WTC11 (cell line): Measurements from ENCODE around the gene FREM1. TPM values are rescaled to one million over a fixed set of nuclear protein-coding genes. Genes with fewer than 3 reads are reported as not detected.

Source experiments
- ATAC-seq: fragments of 200-7000 bp; cut with Tn5 transposase; 2 replicates; pipeline ENCODE4 v1.10.0; 2021; ENCODE audit warnings: mild to moderate bottlenecking, moderate library complexity
- CTCF ChIA-PET: fragments of 300-600 bp; sonication (Branson Sonifier 250); formaldehyde crosslinking; loops from one replicate; lab custom pipeline; 2021; ENCODE audit warnings: antibody characterized with exemption; lab: Charles Lee
- POLR2A ChIA-PET: fragments of 350-600 bp; sonication (Branson Sonifier 250); formaldehyde crosslinking; loops from one replicate; lab custom pipeline; 2021; ENCODE audit warnings: antibody characterized with exemption; lab: Charles Lee
- DNase-seq: peaks from one replicate; pipeline ENCODE4 v3.0.0; 2021; ENCODE audit warnings: low spot score
- H3K27ac Mint-ChIP-seq: 2 replicates; pipeline ENCODE4 v1.8.0; 2021; ENCODE audit warnings: mixed read lengths
- H3K27me3 Mint-ChIP-seq: 2 replicates; pipeline ENCODE4 v1.8.0; 2021; ENCODE audit warnings: low read depth, mild to moderate bottlenecking, moderate library complexity, mixed read lengths
- H3K36me3 Mint-ChIP-seq: 2 replicates; pipeline ENCODE4 v1.8.0; 2021; ENCODE audit warnings: mixed read lengths
- H3K4me1 Mint-ChIP-seq: 2 replicates; pipeline ENCODE4 v1.8.0; 2022; ENCODE audit warnings: mixed read lengths
- H3K4me3 Mint-ChIP-seq: 2 replicates; pipeline ENCODE4 v1.8.0; 2021; ENCODE audit warnings: mild to moderate bottlenecking, moderate library complexity, mixed read lengths
- H3K9me3 Mint-ChIP-seq: 2 replicates; pipeline ENCODE4 v1.8.0; 2021; ENCODE audit warnings: mixed read lengths
- CDX4 ChIP-seq: fragments of 250-450 bp; sonication (Bioruptor Pico); IDR thresholded peaks from 2 replicates; pipeline ENCODE4 v1.9.0; 2021; ENCODE audit warnings: moderate library complexity, mild to moderate bottlenecking, inconsistent platforms, borderline replicate concordance
- E2F4 ChIP-seq: sonication (generic); formaldehyde crosslinking; IDR thresholded peaks from 2 replicates; pipeline ENCODE4 v1.8.1; 2022; ENCODE audit warnings: low read depth, mild to moderate bottlenecking, moderate library complexity, missing genetic modification reagents, borderline replicate concordance
- ETV6 ChIP-seq: sonication (generic); formaldehyde crosslinking; IDR thresholded peaks from 2 replicates; pipeline ENCODE4 v1.8.1; 2022; ENCODE audit warnings: mild to moderate bottlenecking, missing genetic modification reagents
- FOXJ3 ChIP-seq: sonication (generic); formaldehyde crosslinking; IDR thresholded peaks from 2 replicates; pipeline ENCODE4 v1.9.0; 2021; ENCODE audit warnings: missing genetic modification reagents, mild to moderate bottlenecking, borderline replicate concordance
- FOXP4 ChIP-seq: sonication (generic); formaldehyde crosslinking; IDR thresholded peaks from 2 replicates; pipeline ENCODE4 v1.8.0; 2022; ENCODE audit warnings: mild to moderate bottlenecking, missing genetic modification reagents
- GTF2I ChIP-seq: fragments of 250-450 bp; sonication (Bioruptor Pico); conservative IDR thresholded peaks from 2 replicates; pipeline ENCODE4 v1.4.0; 2021; ENCODE audit warnings: mild to moderate bottlenecking
- HMGA2 ChIP-seq: fragments of 250-450 bp; sonication (Bioruptor Pico); IDR thresholded peaks from 2 replicates; pipeline ENCODE4 v1.4.0; 2021; ENCODE audit warnings: mild to moderate bottlenecking, moderate library complexity
- JAZF1 ChIP-seq: fragments of 250-450 bp; sonication (Bioruptor Pico); IDR thresholded peaks from 2 replicates; pipeline ENCODE4 v1.9.0; 2021; ENCODE audit warnings: moderate library complexity, mild to moderate bottlenecking, inconsistent platforms
- NFYB ChIP-seq: sonication (generic); formaldehyde crosslinking; conservative IDR thresholded peaks from 2 replicates; pipeline ENCODE4 v1.8.0; 2022; ENCODE audit warnings: low read depth, missing genetic modification reagents
- OVOL2 ChIP-seq: fragments of 250-450 bp; sonication (Bioruptor Pico); IDR thresholded peaks from 2 replicates; pipeline ENCODE4 v1.9.0; 2021; ENCODE audit warnings: mild to moderate bottlenecking, borderline replicate concordance
- PRRX2 ChIP-seq: fragments of 250-450 bp; sonication (Bioruptor Pico); IDR thresholded peaks from 2 replicates; pipeline ENCODE4 v1.8.0; 2021; ENCODE audit warnings: mild to moderate bottlenecking
- RELA ChIP-seq: sonication (generic); formaldehyde crosslinking; IDR thresholded peaks from 2 replicates; pipeline ENCODE4 v1.8.1; 2022; ENCODE audit warnings: missing genetic modification reagents, mild to moderate bottlenecking, borderline replicate concordance
- SMAD4 ChIP-seq: sonication (generic); formaldehyde crosslinking; IDR thresholded peaks from 2 replicates; pipeline ENCODE4 v1.8.0; 2022; ENCODE audit warnings: mild to moderate bottlenecking, missing genetic modification reagents
- TEAD1 ChIP-seq: sonication (generic); formaldehyde crosslinking; IDR thresholded peaks from 2 replicates; pipeline ENCODE4 v1.8.0; 2022; ENCODE audit warnings: mild to moderate bottlenecking, missing genetic modification reagents
- TEAD4 ChIP-seq: sonication (generic); formaldehyde crosslinking; IDR thresholded peaks from 2 replicates; pipeline ENCODE4 v1.8.0; 2022; ENCODE audit warnings: mild to moderate bottlenecking, missing genetic modification reagents
- ZNF138 ChIP-seq: sonication (generic); formaldehyde crosslinking; conservative IDR thresholded peaks from 2 replicates; pipeline ENCODE4 v1.8.1; 2022; ENCODE audit warnings: mild to moderate bottlenecking, moderate library complexity, missing genetic modification reagents
- ZNF423 ChIP-seq: fragments of 250-450 bp; sonication (Bioruptor Pico); IDR thresholded peaks from 2 replicates; pipeline ENCODE4 v2.1.2; 2022; ENCODE audit warnings: mild to moderate bottlenecking, moderate library complexity
- total RNA-seq: library from RNA; stranded (reverse); gene quantifications from 3 replicates; pipeline ENCODE4 v1.2.3, GENCODE V29; 2021
- TF ChIP-seq, protein P1 (sequence below): sonication (generic); formaldehyde crosslinking; IDR thresholded peaks from 2 replicates; pipeline ENCODE4 v1.8.1; 2022; ENCODE audit warnings: mild to moderate bottlenecking, missing genetic modification reagents, moderate library complexity, borderline replicate concordance
- TF ChIP-seq, protein P2 (sequence below): sonication (generic); formaldehyde crosslinking; IDR thresholded peaks from 2 replicates; pipeline ENCODE4 v1.8.1; 2023; ENCODE audit warnings: mild to moderate bottlenecking, missing genetic modification reagents, moderate library complexity
- TF ChIP-seq, protein P3 (sequence below): sonication (generic); formaldehyde crosslinking; conservative IDR thresholded peaks from 2 replicates; pipeline ENCODE4 v1.8.1; 2023; ENCODE audit warnings: mild to moderate bottlenecking, low read depth, missing genetic modification reagents, moderate library complexity

Gene FREM1
- total RNA-seq, 1 experiment from 2014 or later = 2.8 TPM

- Mint-ChIP-seq H3K27ac (no peak overlapping the region), H3K9me3 (no peaks in the 10 kb centered on the region), H3K27me3 (no peaks in the 10 kb centered on the region), H3K4me3 (no peak overlapping the region), H3K4me1 (peaks cover 26% of the 10 kb centered on the region), H3K36me3 (no peaks in the 10 kb centered on the region)
- ATAC-seq = no peak
- TF ChIP-seq FOXJ3 (CRISPR knock-in tag) (no peak), RELA (no peak), PRRX2 (CRISPR knock-in tag) (no peak), GTF2I (no peak), SMAD4 (CRISPR knock-in tag) (no peak), OVOL2 (CRISPR knock-in tag) (no peak), TEAD4 (no peak), ZNF138 (CRISPR knock-in tag) (no peak), FOXP4 (no peak), NFYB (CRISPR knock-in tag) (no peak), JAZF1 (CRISPR knock-in tag) (no peak), HMGA2 (CRISPR knock-in tag) (no peak), TEAD1 (CRISPR knock-in tag) (no peak)
- TF ChIP-seq, protein P1, sequence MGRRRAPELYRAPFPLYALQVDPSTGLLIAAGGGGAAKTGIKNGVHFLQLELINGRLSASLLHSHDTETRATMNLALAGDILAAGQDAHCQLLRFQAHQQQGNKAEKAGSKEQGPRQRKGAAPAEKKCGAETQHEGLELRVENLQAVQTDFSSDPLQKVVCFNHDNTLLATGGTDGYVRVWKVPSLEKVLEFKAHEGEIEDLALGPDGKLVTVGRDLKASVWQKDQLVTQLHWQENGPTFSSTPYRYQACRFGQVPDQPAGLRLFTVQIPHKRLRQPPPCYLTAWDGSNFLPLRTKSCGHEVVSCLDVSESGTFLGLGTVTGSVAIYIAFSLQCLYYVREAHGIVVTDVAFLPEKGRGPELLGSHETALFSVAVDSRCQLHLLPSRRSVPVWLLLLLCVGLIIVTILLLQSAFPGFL (CRISPR knock-in tag) = no peak
- TF ChIP-seq, protein P2, sequence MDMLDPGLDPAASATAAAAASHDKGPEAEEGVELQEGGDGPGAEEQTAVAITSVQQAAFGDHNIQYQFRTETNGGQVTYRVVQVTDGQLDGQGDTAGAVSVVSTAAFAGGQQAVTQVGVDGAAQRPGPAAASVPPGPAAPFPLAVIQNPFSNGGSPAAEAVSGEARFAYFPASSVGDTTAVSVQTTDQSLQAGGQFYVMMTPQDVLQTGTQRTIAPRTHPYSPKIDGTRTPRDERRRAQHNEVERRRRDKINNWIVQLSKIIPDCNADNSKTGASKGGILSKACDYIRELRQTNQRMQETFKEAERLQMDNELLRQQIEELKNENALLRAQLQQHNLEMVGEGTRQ (CRISPR knock-in tag) = no peak
- TF ChIP-seq, protein P3, sequence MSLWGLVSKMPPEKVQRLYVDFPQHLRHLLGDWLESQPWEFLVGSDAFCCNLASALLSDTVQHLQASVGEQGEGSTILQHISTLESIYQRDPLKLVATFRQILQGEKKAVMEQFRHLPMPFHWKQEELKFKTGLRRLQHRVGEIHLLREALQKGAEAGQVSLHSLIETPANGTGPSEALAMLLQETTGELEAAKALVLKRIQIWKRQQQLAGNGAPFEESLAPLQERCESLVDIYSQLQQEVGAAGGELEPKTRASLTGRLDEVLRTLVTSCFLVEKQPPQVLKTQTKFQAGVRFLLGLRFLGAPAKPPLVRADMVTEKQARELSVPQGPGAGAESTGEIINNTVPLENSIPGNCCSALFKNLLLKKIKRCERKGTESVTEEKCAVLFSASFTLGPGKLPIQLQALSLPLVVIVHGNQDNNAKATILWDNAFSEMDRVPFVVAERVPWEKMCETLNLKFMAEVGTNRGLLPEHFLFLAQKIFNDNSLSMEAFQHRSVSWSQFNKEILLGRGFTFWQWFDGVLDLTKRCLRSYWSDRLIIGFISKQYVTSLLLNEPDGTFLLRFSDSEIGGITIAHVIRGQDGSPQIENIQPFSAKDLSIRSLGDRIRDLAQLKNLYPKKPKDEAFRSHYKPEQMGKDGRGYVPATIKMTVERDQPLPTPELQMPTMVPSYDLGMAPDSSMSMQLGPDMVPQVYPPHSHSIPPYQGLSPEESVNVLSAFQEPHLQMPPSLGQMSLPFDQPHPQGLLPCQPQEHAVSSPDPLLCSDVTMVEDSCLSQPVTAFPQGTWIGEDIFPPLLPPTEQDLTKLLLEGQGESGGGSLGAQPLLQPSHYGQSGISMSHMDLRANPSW = no peak
- CTCF ChIA-PET = interaction anchor here (1.1 kb wide), 1 partner anchor 225 kb away, joined by 7 read pairs; no protein-coding TSS in a partner anchor
- no peak for DNase-seq
- POLR2A ChIA-PET = interaction anchor here (0.6 kb wide), 1 partner anchor 268 kb away, joined by 5 read pairs; no protein-coding TSS in a partner anchor
Measured at GRCh38 chr9:14909601-14909960, 647 bp downstream of the FREM1 start.

DNA sequence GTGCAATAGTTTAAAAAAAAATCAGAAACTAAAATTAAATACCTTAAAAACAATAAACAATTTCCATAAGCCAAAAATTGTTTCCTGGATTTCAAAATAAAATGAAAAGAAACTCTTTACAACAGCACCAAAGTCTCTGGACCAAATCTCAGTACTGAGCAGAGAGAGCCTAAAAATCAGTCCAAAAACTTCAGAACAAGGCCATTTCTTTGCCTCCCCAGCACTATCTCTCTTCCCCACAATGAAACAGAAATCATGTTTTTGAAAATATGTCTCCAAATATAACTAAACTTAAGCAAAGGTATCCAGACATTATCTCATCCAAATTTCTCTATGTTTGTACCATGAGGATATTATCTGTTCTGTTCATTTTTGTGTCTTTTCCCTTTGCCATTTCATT is 1.0 kb downstream of the FREM1 start:
- no peaks in the 10 kb centered on the region for H3K36me3 Mint-ChIP-seq
- POLR2A ChIA-PET = no interaction called here
- ATAC-seq = no peak
- no peak for DNase-seq
- no peaks in the 10 kb centered on the region for H3K9me3 Mint-ChIP-seq
- H3K4me1 Mint-ChIP-seq = peaks cover 26% of the 10 kb centered on the region
- no peak overlapping the region for H3K27ac Mint-ChIP-seq
- no peak overlapping the region; the same call in 1 of the 2 replicates for H3K4me3 Mint-ChIP-seq
- no peak for TF ChIP-seq CDX4 (CRISPR knock-in tag)
- TF ChIP-seq FOXP4 = no peak
- TF ChIP-seq ETV6 (CRISPR knock-in tag) = no peak
- no peak for TF ChIP-seq E2F4 (CRISPR knock-in tag)
- TF ChIP-seq RELA = no peak
- TF ChIP-seq ZNF423 (CRISPR knock-in tag) = no peak
- no peaks in the 10 kb centered on the region for H3K27me3 Mint-ChIP-seq
- CTCF ChIA-PET = interaction anchor here (1.7 kb wide), 1 partner anchor 226 kb away, joined by 6 read pairs; no protein-coding TSS in a partner anchor
